COLO668 (cell line): ENCODE results near the gene RNF13.

Experiments used
- DNase-seq: peaks from one replicate; lab custom pipeline; 2025; ENCODE audit not compliant: unreplicated experiment; lab: John Stamatoyannopoulos, UW

The RNF13 gene

GRCh38 chr3:149812606-149813366 is at the start of gene RNF13:
Gene RNF13 (plus strand): TSS chr3:149813215. CDS start chr3:149846027, 32,812 bp downstream.
- peak; percentile 87 for DNase-seq

- no peak for DNase-seq
Measured at GRCh38 chr3:149763565-149764195, 49.3 kb upstream of the RNF13 start.

GRCh38 chr3:149764302-149764701 is 48.7 kb upstream of the RNF13 start:
- no peak for DNase-seq

- no peak for DNase-seq
Measured at GRCh38 chr3:149765762-149766334, 47.2 kb upstream of the RNF13 start.

GRCh38 chr3:149767720-149768119 is 45.3 kb upstream of the RNF13 start:
- no peak for DNase-seq

GRCh38 chr3:149768704-149769103 is 44.3 kb upstream of the RNF13 start:
- no peak for DNase-seq

GRCh38 chr3:149770246-149770645 is 42.8 kb upstream of the RNF13 start:
- DNase-seq: no peak

GRCh38 chr3:149771652-149772271 is 41.3 kb upstream of the RNF13 start:
- DNase-seq: peak; percentile 9

- DNase-seq: no peak
Measured at GRCh38 chr3:149772861-149773260, 40.2 kb upstream of the RNF13 start.

- DNase-seq: no peak
Measured at GRCh38 chr3:149776170-149776569, 36.8 kb upstream of the RNF13 start.

GRCh38 chr3:149777414-149778214 is 35.4 kb upstream of the RNF13 start:
- no peak for DNase-seq

GRCh38 chr3:149781211-149781610 is 31.8 kb upstream of the RNF13 start:
- no peak for DNase-seq

GRCh38 chr3:149781741-149782140 is 31.3 kb upstream of the RNF13 start:
- no peak for DNase-seq

GRCh38 chr3:149783576-149783975 is 29.4 kb upstream of the RNF13 start:
- DNase-seq: no peak

GRCh38 chr3:149784064-149784704 is 28.8 kb upstream of the RNF13 start:
- DNase-seq: no peak

GRCh38 chr3:149790268-149790667 is 22.7 kb upstream of the RNF13 start:
- DNase-seq: no peak

- no peak for DNase-seq
Measured at GRCh38 chr3:149790698-149791097, 22.3 kb upstream of the RNF13 start.

GRCh38 chr3:149792452-149793270 is 20.4 kb upstream of the RNF13 start, which contains the start of gene ANKUB1:
Gene ANKUB1 (minus strand): TSS chr3:149792554. CDS start chr3:149792366, 188 bp downstream.
- DNase-seq: no peak

GRCh38 chr3:149796026-149796425 is 17.0 kb upstream of the RNF13 start:
- DNase-seq: no peak

GRCh38 chr3:149800693-149801092 is 12.3 kb upstream of the RNF13 start:
- DNase-seq: no peak
